ENCODE results near the gene FBXL19. TPM values are rescaled to one million over a fixed set of nuclear protein-coding genes. Genes with fewer than 3 reads are reported as not detected.
A peak's percentile ranks its signal among the peaks of the same experiment; 100 is the strongest.

The FBXL19 gene
- total and polyA plus RNA-seq, 2 of the 8 experiments (the other 6 are each of a cell fraction or from before 2014, with no cell fraction given): 47.2 to 72.2 TPM

GRCh38 chr16:30949650-30950515 lies 26.5 kb downstream of the FBXL19 start:
- no peaks in the 10 kb centered on the region for H3K27me3 ChIP-seq (replicated peaks in 1 of 4; ENCODE audit: control insufficient read depth in 3 of 4, extremely low read depth in 1 of 4, insufficient read depth in 3 of 4, low read length in 3 of 4)
- no peak overlapping the region for H3K14ac ChIP-seq (ENCODE audit: insufficient read length)
- 0 out of 2 replicates have a peak, but pooled peaks have one; percentile 19 for TF ChIP-seq TAF1 (IDR thresholded peaks at IDR 0.05; ENCODE audit: low read depth, low read length)
- 0 out of 4 replicates have a peak, but pooled peaks of 1 of the 2 experiments have one; percentile 26 for TF ChIP-seq SIN3A (conservative IDR thresholded peaks at IDR 0.05 in 1 of 2, IDR thresholded peaks at IDR 0.05 in 1 of 2; ENCODE audit: low read depth in 1 of 2, low read length in 2 of 2)
- TF ChIP-seq NANOG (IDR thresholded peaks at IDR 0.05; ENCODE audit: insufficient read depth, low read depth, low read length, poor library complexity, severe bottlenecking): no peak
- TF ChIP-seq SRF (IDR thresholded peaks at IDR 0.05; ENCODE audit: low read depth, low read length): no peak
- peak; percentile 77 for TF ChIP-seq POLR2AphosphoS5 (IDR thresholded peaks at IDR 0.05; ENCODE audit: low read depth, low read length)
- TF ChIP-seq CTCF (IDR thresholded peaks at IDR 0.05; ENCODE audit: control extremely low read depth in 1 of 3, insufficient read depth in 1 of 3, low read depth in 1 of 3, low read length in 3 of 3): peak in 2 of 3 experiments; percentile 9 to 16; a peak in 1 of 4 replicates
- TF ChIP-seq TBP (IDR thresholded peaks at IDR 0.05; ENCODE audit: low read depth, low read length): peak; percentile 19; the same call in 1 of the 2 replicates
- no peak overlapping the region for H4K8ac ChIP-seq (ENCODE audit: extremely low read depth, insufficient read depth, low read length)
- H3K4ac ChIP-seq (replicated peaks; ENCODE audit: insufficient read length, low read depth, low read length): peak overlapping the region; percentile 32
- no peak overlapping the region for H2AFZ ChIP-seq (ENCODE audit: low read length)
- DNase-seq (ENCODE audit: low read depth in 1 of 2, low spot score in 2 of 2): peak in 1 of 2 experiments; percentile 63
- peak overlapping the region; percentile 90 for H3K18ac ChIP-seq (ENCODE audit: extremely low read depth, low read length)
- peaks cover 0 to 3% (median 0%) of the 10 kb centered on the region in 4 experiments; a peak in 3 of 8 replicates for H3K36me3 ChIP-seq (ENCODE audit: control insufficient read depth in 2 of 4, insufficient read depth in 4 of 4, low read length in 3 of 4)
- H3K4me3 ChIP-seq (ENCODE audit: extremely low read depth in 1 of 4, insufficient read depth in 2 of 4, low read depth in 3 of 4, low read length in 4 of 4): peak overlapping the region; percentile 64 to 98 (median 68)
- 17% methylated on average over 21 of the region's 21 CpGs; no CpG with 5 or more reads in 1 of the 2 experiments for WGBS, 2 experiments (ENCODE audit: extremely low coverage in 1 of 2, insufficient coverage in 1 of 2, insufficient read length in 1 of 2, insufficient replicate concordance in 2 of 2, low coverage in 1 of 2, low lambda C conversion rate in 2 of 2, missing lambda C conversion rate in 1 of 2)
- peak overlapping the region; percentile 22; the same call in 1 of the 2 replicates for H2BK12ac ChIP-seq (ENCODE audit: low read depth, low read length)
- no peaks in the 10 kb centered on the region for H3K9me3 ChIP-seq (ENCODE audit: insufficient read depth in 2 of 2, low read depth in 1 of 2, low read length in 1 of 2)
- ChIA-PET CTCF (ENCODE audit: partially characterized antibody) (interaction anchor here (0.9 to 1.7 kb wide), 6 partner anchors 8 to 105 kb away, joined by 3 to 10 read pairs (median 4); partner anchors contain the start of gene HSD3B7), POLR2A (ENCODE audit: partially characterized antibody) (interaction anchor here (0.6 to 4.4 kb wide), 19 partner anchors 8 to 267 kb away, joined by 3 to 23 read pairs (median 4); partner anchors contain the start of genes CTF1, FBXL19, HSD3B7 and KAT8)
- H4K20me1 ChIP-seq (replicated peaks in 1 of 2; ENCODE audit: control insufficient read depth in 1 of 2, insufficient read depth in 2 of 2, low read length in 2 of 2): peaks cover 0 to 11% of the 10 kb centered on the region in 2 experiments
- no peak overlapping the region for H3K27ac ChIP-seq (ENCODE audit: low read depth, low read length)
- H2BK5ac ChIP-seq (ENCODE audit: low read depth, low read length): peak overlapping the region; percentile 35; the same call in 1 of the 2 replicates
- peak overlapping the region in 3 of 4 experiments; percentile 51 to 58 (median 53); a peak in 5 of 7 replicates for H3K9ac ChIP-seq (replicated peaks in 1 of 4; ENCODE audit: extremely low read depth in 1 of 4, low read depth in 3 of 4, low read length in 3 of 4)
- H3K56ac ChIP-seq (replicated peaks; ENCODE audit: insufficient read length, low read depth, low read length): peak overlapping the region; percentile 74
- no peak overlapping the region for H2BK20ac ChIP-seq (ENCODE audit: low read length)
- H3K23ac ChIP-seq (ENCODE audit: insufficient read length): no peak overlapping the region
- peak overlapping the region; percentile 82 for H4K91ac ChIP-seq (replicated peaks; ENCODE audit: insufficient read length, low read length)
- peak overlapping the region; percentile 85 to 95 for H3K4me2 ChIP-seq (ENCODE audit: insufficient read depth in 1 of 2, low read depth in 2 of 2, low read length in 2 of 2)
- H2BK15ac ChIP-seq (ENCODE audit: low read length): peak overlapping the region; percentile 74; the same call in 1 of the 2 replicates
- no peaks in the 10 kb centered on the region for H3K79me1 ChIP-seq (ENCODE audit: low read depth, low read length)
- H3K4me1 ChIP-seq (replicated peaks in 1 of 4; ENCODE audit: control insufficient read depth in 3 of 4, insufficient read depth in 4 of 4, low read length in 3 of 4): peaks cover 0 to 32% (median 22%) of the 10 kb centered on the region in 4 experiments; a peak in 6 of 7 replicates
- no peaks in the 10 kb centered on the region for H3K79me2 ChIP-seq (ENCODE audit: control insufficient read depth in 1 of 2, insufficient read depth in 2 of 2, low read length in 2 of 2)
- peak overlapping the region; percentile 18 for H4K5ac ChIP-seq (ENCODE audit: insufficient read length, low read depth, low read length)
- 0 out of 2 replicates have a peak overlapping the region, but pooled peaks have one; percentile 10 for H2AK5ac ChIP-seq (ENCODE audit: low read depth, low read length)
- H3K23me2 ChIP-seq (ENCODE audit: low read depth, low read length): peaks cover 12% of the 10 kb centered on the region
- H2BK120ac ChIP-seq (replicated peaks; ENCODE audit: low read depth, low read length): no peak overlapping the region
- FAIRE-seq: no peak
